GM18951 (cell line): ENCODE data around the gene TSBP1.

Experiments
- POLR2A ChIP-seq: IDR thresholded peaks from 4 replicates; pipeline ENCODE4 v1.6.1; 2011; ENCODE audit warnings: mild to moderate bottlenecking; ENCODE audit not compliant: insufficient read length, insufficient read depth; ENCODE audit errors: extremely low read depth
- in situ Hi-C: fragments of 300-500 bp; cut with MboI; formaldehyde crosslinking; loops from one replicate; pipeline ENCODE4 v1.12.0; 2022; ENCODE audit warnings: low sequenced_read_pairs, mixed read lengths, inconsistent platforms; ENCODE audit not compliant: unreplicated experiment

The TSBP1 gene

GRCh38 chr6:32247401-32247800 is 124.3 kb downstream of the TSBP1 start:
- TF ChIP-seq POLR2A: no peak
- in situ Hi-C loops: loop anchor here (10.0 kb wide), 1 partner anchor 157 kb away; the partner anchor contains the start of gene BTNL2

GRCh38 chr6:32244946-32245398 is 126.7 kb downstream of the TSBP1 start:
- in situ Hi-C loops: loop anchor here (10.0 kb wide), 1 partner anchor 160 kb away; the partner anchor contains the start of gene BTNL2
- no peak for TF ChIP-seq POLR2A

- in situ Hi-C loops: loop anchor here (10.0 kb wide), 1 partner anchor 161 kb away; the partner anchor contains the start of gene BTNL2
- TF ChIP-seq POLR2A: no peak
These were observed 127.4 kb downstream of the TSBP1 start for GRCh38 chr6:32244270-32244669.
